K562 (cell line): ENCODE data around the gene NXF1. TPM values are rescaled to one million over a fixed set of nuclear protein-coding genes. Genes with fewer than 3 reads are reported as not detected.
A peak's percentile ranks its signal among the peaks of the same experiment; 100 is the strongest.

Source experiments
- ATF7 ChIP-seq: fragments of 450-650 bp; IDR thresholded peaks from 2 replicates; pipeline ENCODE4 v1.7.1; 2014; ENCODE audit warnings: mild to moderate bottlenecking, moderate library complexity
- CBX2 ChIP-seq: fragments of 200-600 bp; sonication (generic); IDR thresholded peaks from one replicate; pipeline ENCODE4 v1.6.1; 2012; ENCODE audit warnings: mild to moderate bottlenecking, low read length, inconsistent platforms; ENCODE audit not compliant: insufficient read depth, poor library complexity, severe bottlenecking
- HDAC2 ChIP-seq: fragments of 450-650 bp; IDR thresholded peaks from 2 replicates; pipeline ENCODE4 v1.6.1; 2016; ENCODE audit warnings: mild to moderate bottlenecking
- PYGO2 ChIP-seq: fragments of 450-650 bp; IDR thresholded peaks from 2 replicates; pipeline ENCODE4 v1.6.1; 2016; ENCODE audit warnings: mild to moderate bottlenecking, missing genetic modification characterization, moderate library complexity, missing compliant biosample characterization
- SETDB1 ChIP-seq: IDR thresholded peaks from one replicate; pipeline ENCODE4 v1.6.1; 2012; ENCODE audit warnings: low read length, control low read depth, inconsistent platforms
- TRIM24 ChIP-seq, 2 experiments: fragments of 450-650 bp; IDR thresholded peaks; 2 replicates each; pipeline ENCODE4 v1.6.1; 2016
- ZBTB8A ChIP-seq: fragments of 450-650 bp; IDR thresholded peaks from 2 replicates; pipeline ENCODE4 v1.6.1; 2018; ENCODE audit warnings: mild to moderate bottlenecking, moderate library complexity; ENCODE audit not compliant: partially characterized antibody
- ZFP36 ChIP-seq: fragments of 150-350 bp; IDR thresholded peaks from 2 replicates; pipeline ENCODE4 v1.6.1; 2018; ENCODE audit warnings: low read length, low read depth; ENCODE audit not compliant: partially characterized antibody
- ZNF644 ChIP-seq: fragments of 200-800 bp; sonication (Bioruptor generic); IDR thresholded peaks from 2 replicates; pipeline ENCODE4 v1.6.1; 2016; ENCODE audit warnings: low read depth, missing genetic modification characterization, missing compliant biosample characterization
- ZNF778 ChIP-seq: fragments of 450-650 bp; formaldehyde crosslinking; IDR thresholded peaks from 2 replicates; pipeline ENCODE4 v1.4.0; 2020; ENCODE audit warnings: mild to moderate bottlenecking, moderate library complexity
- polyA plus RNA-seq, 8 experiments: library from polyadenylated mRNA; depleted of rRNA in 4 of 8; stranded (reverse) in 5 of 8; unstranded in 3 of 8; fragments of >200 nt; fragmentation: Nextera tagmentation in 2 of 8; fragmentation: Illumina TruSeq in 1 of 8; extraction: Ambion mirVana in 2 of 8; extraction: Trizol in 1 of 8; gene quantifications; 2 replicates each; pipeline versions ENCODE4 v1.2.1 to v1.2.3, GENCODE V29; 2011 to 2014; ENCODE audit warnings: inconsistent platforms in 1 of 8, missing spikeins in 1 of 8
- total RNA-seq, 7 experiments: library from RNA; depleted of rRNA in 6 of 7; stranded (reverse); fragments of >200 nt in 6 of 7; fragmentation: Illumina TruSeq in 2 of 7; extraction: Trizol in 2 of 7; gene quantifications; 2 replicates each; pipeline versions ENCODE4 v1.2.1 to v1.2.3, GENCODE V29; 2011 to 2021; ENCODE audit warnings: low replicate concordance in 1 of 7
- TF ChIP-seq, protein P1 (sequence below): fragments of 150-350 bp; conservative IDR thresholded peaks from 2 replicates; pipeline ENCODE4 v1.6.1; 2014; ENCODE audit warnings: low read length
- TF ChIP-seq, protein P2 (sequence below): fragments of 450-650 bp; IDR thresholded peaks from 2 replicates; pipeline ENCODE4 v1.6.1; 2018; ENCODE audit not compliant: partially characterized antibody
- TF ChIP-seq, protein P3 (sequence below): sonication (generic); formaldehyde crosslinking; IDR thresholded peaks from 2 replicates; pipeline ENCODE4 v1.9.0; 2022; ENCODE audit warnings: mild to moderate bottlenecking, missing genetic modification reagents
- TF ChIP-seq, protein P4 (sequence below): fragments of 250-450 bp; sonication (Bioruptor Pico); IDR thresholded peaks from 2 replicates; pipeline ENCODE4 v1.5.0; 2022; ENCODE audit warnings: mild to moderate bottlenecking
- TF ChIP-seq, protein P5 (sequence below): fragments of 200-800 bp; sonication (Bioruptor generic); IDR thresholded peaks from 2 replicates; pipeline ENCODE4 v1.6.1; 2017; ENCODE audit warnings: missing genetic modification characterization, missing compliant biosample characterization

Gene NXF1
- total and polyA plus RNA-seq, 9 of the 15 experiments (the other 6 are each of a cell fraction or from before 2014, with no cell fraction given) = 18.1 to 98.3 (median 35.8) TPM

DNA sequence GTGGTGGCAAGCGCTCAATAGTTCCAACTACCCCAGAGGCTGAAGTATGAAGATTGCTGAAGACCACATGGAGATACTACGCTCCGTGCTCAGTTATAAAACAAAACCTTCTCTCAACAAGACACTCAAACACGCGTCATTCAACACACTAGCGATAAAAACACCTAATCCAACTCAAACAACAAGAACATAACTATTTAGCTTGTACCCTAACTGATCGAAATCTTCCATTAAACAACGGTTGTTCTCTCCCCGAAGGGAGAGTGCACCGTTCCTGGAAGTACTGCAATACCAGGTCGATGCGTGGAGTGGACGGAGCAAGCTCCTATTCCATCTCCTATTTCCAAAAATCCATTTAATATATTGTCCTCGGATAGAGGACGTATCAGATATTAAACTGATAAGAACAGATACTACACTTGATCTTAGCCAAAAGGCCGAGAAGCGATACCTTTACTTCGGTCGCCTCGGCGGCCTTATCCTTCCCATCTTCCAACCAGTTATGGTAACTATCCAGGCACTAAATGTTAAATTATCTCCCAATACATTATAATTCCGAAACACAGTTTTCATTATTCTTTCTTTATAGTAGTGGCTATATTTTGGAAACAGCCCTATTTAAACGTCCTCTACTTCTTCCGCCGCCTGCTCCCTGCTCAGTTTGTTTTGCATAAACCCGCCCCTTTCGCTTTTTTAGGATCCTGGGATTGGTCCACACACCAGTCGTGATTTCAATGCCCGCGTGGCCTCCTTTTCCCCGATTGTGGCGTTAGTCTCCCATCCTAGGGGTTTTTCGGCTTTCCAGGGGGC, 36.3 kb upstream of the NXF1 start (continued):
- TF ChIP-seq, protein P1, sequence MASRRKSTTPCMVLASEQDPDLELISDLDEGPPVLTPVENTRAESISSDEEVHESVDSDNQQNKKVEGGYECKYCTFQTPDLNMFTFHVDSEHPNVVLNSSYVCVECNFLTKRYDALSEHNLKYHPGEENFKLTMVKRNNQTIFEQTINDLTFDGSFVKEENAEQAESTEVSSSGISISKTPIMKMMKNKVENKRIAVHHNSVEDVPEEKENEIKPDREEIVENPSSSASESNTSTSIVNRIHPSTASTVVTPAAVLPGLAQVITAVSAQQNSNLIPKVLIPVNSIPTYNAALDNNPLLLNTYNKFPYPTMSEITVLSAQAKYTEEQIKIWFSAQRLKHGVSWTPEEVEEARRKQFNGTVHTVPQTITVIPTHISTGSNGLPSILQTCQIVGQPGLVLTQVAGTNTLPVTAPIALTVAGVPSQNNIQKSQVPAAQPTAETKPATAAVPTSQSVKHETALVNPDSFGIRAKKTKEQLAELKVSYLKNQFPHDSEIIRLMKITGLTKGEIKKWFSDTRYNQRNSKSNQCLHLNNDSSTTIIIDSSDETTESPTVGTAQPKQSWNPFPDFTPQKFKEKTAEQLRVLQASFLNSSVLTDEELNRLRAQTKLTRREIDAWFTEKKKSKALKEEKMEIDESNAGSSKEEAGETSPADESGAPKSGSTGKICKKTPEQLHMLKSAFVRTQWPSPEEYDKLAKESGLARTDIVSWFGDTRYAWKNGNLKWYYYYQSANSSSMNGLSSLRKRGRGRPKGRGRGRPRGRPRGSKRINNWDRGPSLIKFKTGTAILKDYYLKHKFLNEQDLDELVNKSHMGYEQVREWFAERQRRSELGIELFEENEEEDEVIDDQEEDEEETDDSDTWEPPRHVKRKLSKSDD = peak; percentile 95
- no peak; the same call in 1 of the 2 replicates for TF ChIP-seq HDAC2
- TF ChIP-seq, protein P2, sequence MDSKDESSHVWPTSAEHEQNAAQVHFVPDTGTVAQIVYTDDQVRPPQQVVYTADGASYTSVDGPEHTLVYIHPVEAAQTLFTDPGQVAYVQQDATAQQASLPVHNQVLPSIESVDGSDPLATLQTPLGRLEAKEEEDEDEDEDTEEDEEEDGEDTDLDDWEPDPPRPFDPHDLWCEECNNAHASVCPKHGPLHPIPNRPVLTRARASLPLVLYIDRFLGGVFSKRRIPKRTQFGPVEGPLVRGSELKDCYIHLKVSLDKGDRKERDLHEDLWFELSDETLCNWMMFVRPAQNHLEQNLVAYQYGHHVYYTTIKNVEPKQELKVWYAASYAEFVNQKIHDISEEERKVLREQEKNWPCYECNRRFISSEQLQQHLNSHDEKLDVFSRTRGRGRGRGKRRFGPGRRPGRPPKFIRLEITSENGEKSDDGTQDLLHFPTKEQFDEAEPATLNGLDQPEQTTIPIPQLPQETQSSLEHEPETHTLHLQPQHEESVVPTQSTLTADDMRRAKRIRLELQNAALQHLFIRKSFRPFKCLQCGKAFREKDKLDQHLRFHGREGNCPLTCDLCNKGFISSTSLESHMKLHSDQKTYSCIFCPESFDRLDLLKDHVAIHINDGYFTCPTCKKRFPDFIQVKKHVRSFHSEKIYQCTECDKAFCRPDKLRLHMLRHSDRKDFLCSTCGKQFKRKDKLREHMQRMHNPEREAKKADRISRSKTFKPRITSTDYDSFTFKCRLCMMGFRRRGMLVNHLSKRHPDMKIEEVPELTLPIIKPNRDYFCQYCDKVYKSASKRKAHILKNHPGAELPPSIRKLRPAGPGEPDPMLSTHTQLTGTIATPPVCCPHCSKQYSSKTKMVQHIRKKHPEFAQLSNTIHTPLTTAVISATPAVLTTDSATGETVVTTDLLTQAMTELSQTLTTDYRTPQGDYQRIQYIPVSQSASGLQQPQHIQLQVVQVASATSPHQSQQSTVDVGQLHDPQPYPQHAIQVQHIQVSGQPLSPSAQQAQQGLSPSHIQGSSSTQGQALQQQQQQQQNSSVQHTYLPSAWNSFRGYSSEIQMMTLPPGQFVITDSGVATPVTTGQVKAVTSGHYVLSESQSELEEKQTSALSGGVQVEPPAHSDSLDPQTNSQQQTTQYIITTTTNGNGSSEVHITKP = peak; percentile 82
- TF ChIP-seq, protein P3, sequence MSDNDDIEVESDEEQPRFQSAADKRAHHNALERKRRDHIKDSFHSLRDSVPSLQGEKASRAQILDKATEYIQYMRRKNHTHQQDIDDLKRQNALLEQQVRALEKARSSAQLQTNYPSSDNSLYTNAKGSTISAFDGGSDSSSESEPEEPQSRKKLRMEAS = peak; percentile 38; the same call in 1 of the 2 replicates
- peak; percentile 49 for TF ChIP-seq ZFP36
- TF ChIP-seq, protein P4, sequence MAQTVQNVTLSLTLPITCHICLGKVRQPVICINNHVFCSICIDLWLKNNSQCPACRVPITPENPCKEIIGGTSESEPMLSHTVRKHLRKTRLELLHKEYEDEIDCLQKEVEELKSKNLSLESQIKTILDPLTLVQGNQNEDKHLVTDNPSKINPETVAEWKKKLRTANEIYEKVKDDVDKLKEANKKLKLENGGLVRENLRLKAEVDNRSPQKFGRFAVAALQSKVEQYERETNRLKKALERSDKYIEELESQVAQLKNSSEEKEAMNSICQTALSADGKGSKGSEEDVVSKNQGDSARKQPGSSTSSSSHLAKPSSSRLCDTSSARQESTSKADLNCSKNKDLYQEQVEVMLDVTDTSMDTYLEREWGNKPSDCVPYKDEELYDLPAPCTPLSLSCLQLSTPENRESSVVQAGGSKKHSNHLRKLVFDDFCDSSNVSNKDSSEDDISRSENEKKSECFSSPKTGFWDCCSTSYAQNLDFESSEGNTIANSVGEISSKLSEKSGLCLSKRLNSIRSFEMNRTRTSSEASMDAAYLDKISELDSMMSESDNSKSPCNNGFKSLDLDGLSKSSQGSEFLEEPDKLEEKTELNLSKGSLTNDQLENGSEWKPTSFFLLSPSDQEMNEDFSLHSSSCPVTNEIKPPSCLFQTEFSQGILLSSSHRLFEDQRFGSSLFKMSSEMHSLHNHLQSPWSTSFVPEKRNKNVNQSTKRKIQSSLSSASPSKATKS = peak; percentile 100
- TF ChIP-seq ZNF644 = peak; percentile 51; the same call in 1 of the 2 replicates
- TF ChIP-seq PYGO2 (tag) = peak; percentile 95
- TF ChIP-seq CBX2 = no peak
- TF ChIP-seq ZNF778 (CRISPR knock-in tag) = peak; percentile 97
- TF ChIP-seq, protein P5, sequence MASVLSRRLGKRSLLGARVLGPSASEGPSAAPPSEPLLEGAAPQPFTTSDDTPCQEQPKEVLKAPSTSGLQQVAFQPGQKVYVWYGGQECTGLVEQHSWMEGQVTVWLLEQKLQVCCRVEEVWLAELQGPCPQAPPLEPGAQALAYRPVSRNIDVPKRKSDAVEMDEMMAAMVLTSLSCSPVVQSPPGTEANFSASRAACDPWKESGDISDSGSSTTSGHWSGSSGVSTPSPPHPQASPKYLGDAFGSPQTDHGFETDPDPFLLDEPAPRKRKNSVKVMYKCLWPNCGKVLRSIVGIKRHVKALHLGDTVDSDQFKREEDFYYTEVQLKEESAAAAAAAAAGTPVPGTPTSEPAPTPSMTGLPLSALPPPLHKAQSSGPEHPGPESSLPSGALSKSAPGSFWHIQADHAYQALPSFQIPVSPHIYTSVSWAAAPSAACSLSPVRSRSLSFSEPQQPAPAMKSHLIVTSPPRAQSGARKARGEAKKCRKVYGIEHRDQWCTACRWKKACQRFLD (CRISPR knock-in tag) = peak; percentile 90
- no peak for TF ChIP-seq ZBTB8A
- no peak for TF ChIP-seq SETDB1
- TF ChIP-seq TRIM24 (IDR thresholded peaks at IDR 0.05) = peak; percentile 48 to 80; a peak in 3 of 4 replicates
- peak; percentile 93 for TF ChIP-seq ATF7
